Measurements from ENCODE around the gene AOPEP.

DNA sequence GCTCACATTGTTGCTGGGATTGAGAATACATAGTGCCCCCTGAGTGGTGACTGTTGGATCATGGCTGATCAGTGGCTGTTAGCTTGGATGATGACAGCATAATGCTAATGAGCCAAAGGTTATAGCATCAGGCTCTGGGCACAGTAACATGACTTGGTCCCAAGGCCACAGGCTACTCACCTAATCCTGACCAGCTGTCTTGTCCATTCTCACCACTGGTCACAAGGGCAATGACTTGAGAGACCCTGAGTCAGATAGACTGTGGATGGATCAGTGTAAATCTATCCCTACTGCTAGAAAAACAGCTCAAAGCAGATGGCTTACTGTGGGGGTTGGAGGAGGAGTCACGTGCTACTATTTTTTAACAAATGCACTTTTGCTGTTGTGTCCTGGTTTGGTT, 74.7 kb downstream of the AOPEP start:
- no peak for TF ChIP-seq POLR2AphosphoS5 (IDR thresholded peaks at IDR 0.05)
- TF ChIP-seq, protein P1, sequence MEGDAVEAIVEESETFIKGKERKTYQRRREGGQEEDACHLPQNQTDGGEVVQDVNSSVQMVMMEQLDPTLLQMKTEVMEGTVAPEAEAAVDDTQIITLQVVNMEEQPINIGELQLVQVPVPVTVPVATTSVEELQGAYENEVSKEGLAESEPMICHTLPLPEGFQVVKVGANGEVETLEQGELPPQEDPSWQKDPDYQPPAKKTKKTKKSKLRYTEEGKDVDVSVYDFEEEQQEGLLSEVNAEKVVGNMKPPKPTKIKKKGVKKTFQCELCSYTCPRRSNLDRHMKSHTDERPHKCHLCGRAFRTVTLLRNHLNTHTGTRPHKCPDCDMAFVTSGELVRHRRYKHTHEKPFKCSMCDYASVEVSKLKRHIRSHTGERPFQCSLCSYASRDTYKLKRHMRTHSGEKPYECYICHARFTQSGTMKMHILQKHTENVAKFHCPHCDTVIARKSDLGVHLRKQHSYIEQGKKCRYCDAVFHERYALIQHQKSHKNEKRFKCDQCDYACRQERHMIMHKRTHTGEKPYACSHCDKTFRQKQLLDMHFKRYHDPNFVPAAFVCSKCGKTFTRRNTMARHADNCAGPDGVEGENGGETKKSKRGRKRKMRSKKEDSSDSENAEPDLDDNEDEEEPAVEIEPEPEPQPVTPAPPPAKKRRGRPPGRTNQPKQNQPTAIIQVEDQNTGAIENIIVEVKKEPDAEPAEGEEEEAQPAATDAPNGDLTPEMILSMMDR (IDR thresholded peaks at IDR 0.05), result no peak
